HepG2 (cell line): ENCODE measurements around the gene PHF19. TPM values are rescaled to one million over a fixed set of nuclear protein-coding genes. Genes with fewer than 3 reads are reported as not detected.

ENCODE experiments used
- ATAC-seq: fragments of 200-7000 bp; cut with Tn5 transposase; 3 replicates; pipeline ENCODE4 v1.9.1; 2020; ENCODE audit warnings: mild to moderate bottlenecking, moderate library complexity
- BruUV-seq: library from RNA; stranded (reverse); fragments of 400-500 nt; replicated peaks from 2 replicates; lab custom pipeline; 2021; lab: Mats Ljungman, UMichigan
- CTCF ChIA-PET: fragments of 300-600 bp; formaldehyde crosslinking; extraction: SDS; loops from one replicate; lab custom pipeline; 2021; ENCODE audit warnings: low total read pairs, inconsistent platforms, low intra/inter-chr PET ratio; lab: Yijun Ruan, JAX
- POLR2A ChIA-PET: fragments of 350-600 bp; sonication (Branson Sonifier 250); formaldehyde crosslinking; loops from one replicate; lab custom pipeline; 2020; ENCODE audit warnings: antibody characterized with exemption, inconsistent platforms; lab: Yijun Ruan, JAX
- DNase-seq: peaks from one replicate; pipeline ENCODE4 v3.0.0-alpha.2; 2015; ENCODE audit warnings: low spot score
- FAIRE-seq: peaks from 3 replicates; lab custom pipeline; 2011; peaks lifted over from hg19 to GRCh38; lab: Jason Lieb, UNC
- H2AFZ ChIP-seq: one replicate; pipeline ENCODE4 v1.6.1; 2011; ENCODE audit warnings: low read length, inconsistent platforms
- H3K27ac ChIP-seq: fragments of 300-600 bp; 3 replicates; pipeline ENCODE4 v1.8.0; 2011; ENCODE audit warnings: mixed run types, mild to moderate bottlenecking, mixed read lengths, low read length, inconsistent platforms; ENCODE audit not compliant: insufficient read depth; ENCODE audit errors: extremely low read length
- H3K27me3 ChIP-seq, 2 experiments: fragments of 200-600 bp in 1 of 2; 2 replicates in 1 of 2; 3 replicates in 1 of 2; pipeline versions ENCODE4 v1.6.0 to v1.8.0; 2011; ENCODE audit warnings: low read length in 2 of 2, mild to moderate bottlenecking in 2 of 2, moderate library complexity in 2 of 2, inconsistent platforms in 1 of 2; ENCODE audit not compliant: insufficient read depth in 2 of 2, control insufficient read depth in 1 of 2
- H3K36me3 ChIP-seq, 2 experiments: fragments of 200-600 bp in 1 of 2; replicated peaks in 1 of 2; 2 replicates in 1 of 2; 3 replicates in 1 of 2; pipeline versions ENCODE4 v1.5.1 to v1.8.0; 2011; ENCODE audit warnings: low read length in 2 of 2, inconsistent platforms in 1 of 2; ENCODE audit not compliant: insufficient read depth in 2 of 2, control insufficient read depth in 1 of 2
- H3K4me1 ChIP-seq: 2 replicates; pipeline ENCODE4 v1.5.1; 2012; ENCODE audit warnings: low read length, inconsistent platforms; ENCODE audit not compliant: insufficient read depth
- H3K4me2 ChIP-seq: 2 replicates; pipeline ENCODE4 v1.6.0; 2011; ENCODE audit warnings: low read depth, low read length, inconsistent platforms
- H3K4me3 ChIP-seq, 3 experiments: fragments of 200-600 bp in 1 of 3; sonication (generic), shearing (Covaris generic) in 1 of 3; replicated peaks in 1 of 3; 2 replicates each; pipeline ENCODE4 v1.5.1; 2011 to 2016; ENCODE audit warnings: low read length in 3 of 3, inconsistent platforms in 2 of 3, low read depth in 2 of 3, mild to moderate bottlenecking in 2 of 3, control low read depth in 1 of 3, mixed read lengths in 1 of 3; ENCODE audit not compliant: insufficient read depth in 1 of 3
- H3K79me2 ChIP-seq: one replicate; pipeline ENCODE4 v1.6.1; 2011; ENCODE audit warnings: low read length, inconsistent platforms; ENCODE audit not compliant: insufficient read depth
- H3K9ac ChIP-seq: 2 replicates; pipeline ENCODE4 v1.6.0; 2011; ENCODE audit warnings: mild to moderate bottlenecking, low read depth, low read length, inconsistent platforms; ENCODE audit not compliant: insufficient read depth
- H3K9me3 ChIP-seq: 2 replicates; pipeline ENCODE4 v1.5.1; 2012; ENCODE audit warnings: mild to moderate bottlenecking, low read length
- H4K20me1 ChIP-seq: 2 replicates; pipeline ENCODE4 v1.6.0; 2011; ENCODE audit warnings: inconsistent platforms, mild to moderate bottlenecking, low read length, moderate library complexity; ENCODE audit not compliant: insufficient read depth
- AGO2 ChIP-seq: fragments of 200-400 bp; formaldehyde crosslinking; optimal IDR thresholded peaks from 2 replicates; pipeline ENCODE3; 2017; ENCODE audit warnings: mild to moderate bottlenecking, low read depth, low read length, moderate library complexity
- ATF1 ChIP-seq: IDR thresholded peaks from 2 replicates; pipeline ENCODE4 v1.6.1; 2016; ENCODE audit warnings: mild to moderate bottlenecking, control low read depth
- PHF21A ChIP-seq: sonication (generic); formaldehyde crosslinking; IDR thresholded peaks from 2 replicates; pipeline ENCODE4 v1.5.0; 2020; ENCODE audit warnings: mild to moderate bottlenecking, missing genetic modification reagents
- RBFOX2 ChIP-seq: fragments of 200-400 bp; formaldehyde crosslinking; IDR thresholded peaks from 2 replicates; pipeline ENCODE4 v1.6.1; 2017; ENCODE audit warnings: low read depth, mild to moderate bottlenecking, low read length
- ZBTB33 ChIP-seq: sonication (generic); formaldehyde crosslinking; IDR thresholded peaks from 2 replicates; pipeline ENCODE4 v1.4.0; 2020; ENCODE audit warnings: missing genetic modification reagents
- ZNF225 ChIP-seq: sonication (generic); formaldehyde crosslinking; IDR thresholded peaks from 2 replicates; pipeline ENCODE4 v1.4.0; 2020; ENCODE audit warnings: mild to moderate bottlenecking, missing genetic modification reagents
- WGBS: methylation state at CpG from one replicate; pipeline ENCODE4 v1.1.6; 2017; ENCODE audit warnings: low lambda C conversion rate; 5-methylcytosine and 5-hydroxymethylcytosine counted together
- in situ Hi-C: cut with HindIII; loops from 2 replicates; pipeline ENCODE4 v1.10.0; 2017; ENCODE audit warnings: low pct_unique_long_range_greater_than_20kb; ENCODE audit not compliant: extremely low pct_ligation_motif_present
- intact Hi-C: fragments of 100-400 bp; cut with micrococcal nuclease; formaldehyde crosslinking; loops from one replicate; pipeline ENCODE4 v1.10.0; 2022; ENCODE audit not compliant: unreplicated experiment
- polyA plus RNA-seq, 8 experiments: library from polyadenylated mRNA; depleted of rRNA in 3 of 8; stranded (reverse) in 7 of 8; unstranded in 1 of 8; fragments of >200 nt; fragmentation: Illumina TruSeq in 4 of 8; extraction: Trizol in 4 of 8; gene quantifications; 2 replicates each; pipeline versions ENCODE4 v1.2.1 to v1.2.3, GENCODE V29; 2011 to 2016; ENCODE audit warnings: low read depth in 4 of 8, missing spikeins in 1 of 8, mixed read lengths in 1 of 8; ENCODE audit not compliant: insufficient read depth in 1 of 8
- total RNA-seq, 5 experiments: library from RNA; depleted of rRNA; stranded (reverse); fragments of >200 nt; fragmentation: Illumina TruSeq; extraction: Trizol; gene quantifications; 2 replicates each; pipeline ENCODE4 v1.2.3, GENCODE V29; 2016; ENCODE audit warnings: low read depth in 1 of 5

PHF19 gene
- total and polyA plus RNA-seq, 2 of the 13 experiments (the other 11 are each of a cell fraction or from before 2014, with no cell fraction given) = 29.7 to 41.3 TPM

DNA sequence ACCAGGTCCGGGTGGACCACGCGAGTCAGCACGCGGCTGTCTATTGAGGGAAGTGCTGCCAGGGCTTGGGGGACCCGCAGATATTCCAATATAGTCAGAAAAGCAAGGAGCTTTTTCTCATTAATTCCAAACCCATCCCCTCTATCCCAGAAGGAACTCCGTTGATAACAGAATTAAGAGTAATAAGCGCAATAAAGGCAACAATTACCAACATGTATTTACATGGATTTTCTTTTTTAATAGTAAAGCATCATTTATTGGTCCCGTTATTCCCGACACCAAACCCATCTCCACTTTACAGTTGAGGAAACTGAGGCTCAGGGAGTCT lies 7.7 kb downstream of the PHF19 start:
- no peaks in the 10 kb centered on the region for H3K79me2 ChIP-seq
- peak; percentile 6; the same call in 1 of the 2 replicates for TF ChIP-seq RBFOX2
- TF ChIP-seq PHF21A (CRISPR knock-in tag) = no peak
- TF ChIP-seq, all 625 proteins: peak for 1
- Histone ChIP-seq H3K4me1 (peaks cover 10% of the 10 kb centered on the region), H3K36me3 (peaks cover 22 to 64% of the 10 kb centered on the region in 2 experiments; a peak in 4 of 5 replicates), H3K27me3 (no peaks in the 10 kb centered on the region), H3K4me3 (no peak overlapping the region), H4K20me1 (no peaks in the 10 kb centered on the region), H3K9ac (no peak overlapping the region), H3K4me2 (no peak overlapping the region), H2AFZ (no peak overlapping the region), H3K27ac (no peak overlapping the region), H3K9me3 (no peaks in the 10 kb centered on the region)
- BruUV-seq = no TSS peak
- DNase-seq (no peak), FAIRE-seq (no peak), ATAC-seq (no peak)
- CTCF ChIA-PET = no interaction called here
- POLR2A ChIA-PET = no interaction called here
- WGBS = 97% methylated on average over 10 of the region's 10 CpGs
- intact Hi-C loops = no loop called here
- in situ Hi-C loops = no loop called here

- H3K27ac ChIP-seq = no peak overlapping the region
- WGBS = 94% methylated on average over 52 of the region's 52 CpGs
- H4K20me1 ChIP-seq = no peaks in the 10 kb centered on the region
- in situ Hi-C loops (no loop called here), intact Hi-C loops (no loop called here)
- H3K27me3 ChIP-seq = no peaks in the 10 kb centered on the region
- no peak for DNase-seq
- peak; percentile 55 for ATAC-seq
- H3K9me3 ChIP-seq = no peaks in the 10 kb centered on the region
- no peak overlapping the region for H3K9ac ChIP-seq
- H3K4me3 ChIP-seq = no peak overlapping the region
- no peak overlapping the region for H3K4me2 ChIP-seq
- FAIRE-seq = no peak
- no peak for TF ChIP-seq ZNF225 (CRISPR knock-in tag)
- peak; percentile 40 for TF ChIP-seq RBFOX2
- no peak for TF ChIP-seq ATF1
- TF ChIP-seq ZBTB33 (CRISPR knock-in tag) = peak; percentile 54; the same call in 1 of the 2 replicates
- TF ChIP-seq AGO2 = peak; percentile 70
- TF ChIP-seq, all 625 proteins: peak for 3
- no peaks in the 10 kb centered on the region for H3K79me2 ChIP-seq
- peaks cover 19 to 64% of the 10 kb centered on the region in 2 experiments; a peak in 4 of 5 replicates for H3K36me3 ChIP-seq
- no peak overlapping the region for H2AFZ ChIP-seq
- BruUV-seq = no TSS peak
- ChIA-PET POLR2A (interaction anchor here (0.9 kb wide), 1 partner anchor 15 kb away, joined by 4 read pairs; no protein-coding TSS in a partner anchor), CTCF (no interaction called here)
- peaks cover 5% of the 10 kb centered on the region for H3K4me1 ChIP-seq
Measured at GRCh38 chr9:120868676-120869359, 8.2 kb downstream of the PHF19 start.
